ENCODE results near the gene SAMD14. TPM values are rescaled to one million over a fixed set of nuclear protein-coding genes. Genes with fewer than 3 reads are reported as not detected.

SAMD14 gene
- total RNA-seq, 1 experiment from 2014 or later: 3.4 TPM

DNA sequence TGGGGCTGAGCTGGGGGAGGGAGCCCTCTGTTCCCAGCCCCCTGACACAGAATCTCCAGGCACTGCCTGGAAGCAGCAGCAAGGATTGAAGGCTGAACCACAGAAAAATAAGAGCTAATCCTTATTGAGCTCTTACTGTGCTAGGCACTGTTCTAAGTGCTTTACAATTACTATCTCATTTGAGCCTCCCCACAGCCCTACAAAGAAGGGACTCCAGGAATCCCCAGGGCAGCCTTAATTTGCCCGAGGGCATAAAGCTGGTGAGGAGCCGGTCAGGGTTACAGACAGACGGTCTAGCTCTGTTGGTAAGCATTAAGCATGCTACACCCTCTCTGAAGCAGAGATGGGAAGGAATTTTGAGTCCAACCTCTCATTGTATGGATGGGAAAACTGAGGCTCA lies 7.0 kb downstream of the SAMD14 start:
- peaks cover 4% of the 10 kb centered on the region; the same call in 1 of the 2 replicates for H3K4me1 ChIP-seq
- Mint-ChIP-seq H3K27me3 (ENCODE audit: insufficient read depth, unreplicated experiment) (no peaks in the 10 kb centered on the region), H3K9me3 (ENCODE audit: unreplicated experiment) (no peaks in the 10 kb centered on the region), H3K36me3 (ENCODE audit: insufficient read depth, unreplicated experiment) (no peaks in the 10 kb centered on the region), H3K4me3 (ENCODE audit: unreplicated experiment) (no peak overlapping the region), H3K27ac (ENCODE audit: unreplicated experiment) (no peak overlapping the region), H3K4me1 (ENCODE audit: low read depth, unreplicated experiment) (peaks cover 4% of the 10 kb centered on the region)
- CTCF ChIA-PET: interaction anchor here (1.0 to 2.3 kb wide), 6 partner anchors 8 to 235 kb away, joined by 3 to 11 read pairs (median 6); no protein-coding TSS in a partner anchor
- no peaks in the 10 kb centered on the region for H3K9me3 ChIP-seq
- intact Hi-C loops (cut with micrococcal nuclease; ENCODE audit: unreplicated experiment): no loop called here
- no peaks in the 10 kb centered on the region for H3K36me3 ChIP-seq (ENCODE audit: control insufficient read depth, insufficient read depth, low read length)
- TF ChIP-seq, protein P1, sequence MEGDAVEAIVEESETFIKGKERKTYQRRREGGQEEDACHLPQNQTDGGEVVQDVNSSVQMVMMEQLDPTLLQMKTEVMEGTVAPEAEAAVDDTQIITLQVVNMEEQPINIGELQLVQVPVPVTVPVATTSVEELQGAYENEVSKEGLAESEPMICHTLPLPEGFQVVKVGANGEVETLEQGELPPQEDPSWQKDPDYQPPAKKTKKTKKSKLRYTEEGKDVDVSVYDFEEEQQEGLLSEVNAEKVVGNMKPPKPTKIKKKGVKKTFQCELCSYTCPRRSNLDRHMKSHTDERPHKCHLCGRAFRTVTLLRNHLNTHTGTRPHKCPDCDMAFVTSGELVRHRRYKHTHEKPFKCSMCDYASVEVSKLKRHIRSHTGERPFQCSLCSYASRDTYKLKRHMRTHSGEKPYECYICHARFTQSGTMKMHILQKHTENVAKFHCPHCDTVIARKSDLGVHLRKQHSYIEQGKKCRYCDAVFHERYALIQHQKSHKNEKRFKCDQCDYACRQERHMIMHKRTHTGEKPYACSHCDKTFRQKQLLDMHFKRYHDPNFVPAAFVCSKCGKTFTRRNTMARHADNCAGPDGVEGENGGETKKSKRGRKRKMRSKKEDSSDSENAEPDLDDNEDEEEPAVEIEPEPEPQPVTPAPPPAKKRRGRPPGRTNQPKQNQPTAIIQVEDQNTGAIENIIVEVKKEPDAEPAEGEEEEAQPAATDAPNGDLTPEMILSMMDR (IDR thresholded peaks at IDR 0.05; ENCODE audit: insufficient read depth in 1 of 2, low read depth in 1 of 2, low read length in 1 of 2, severe bottlenecking in 1 of 2, unreplicated experiment in 1 of 2): no peak
- no TSS peak for BruUV-seq (replicated peaks)
- peak in 1 of 2 experiments; percentile 5 for DNase-seq
- no peaks in the 10 kb centered on the region for H3K27me3 ChIP-seq (replicated peaks; ENCODE audit: control insufficient read depth, insufficient read depth, low read length)
- POLR2A ChIA-PET: interaction anchor here (0.9 kb wide), 1 partner anchor 240 kb away, joined by 4 read pairs; no protein-coding TSS in a partner anchor
- H3K4me3 ChIP-seq (ENCODE audit: low read depth, low read length): no peak overlapping the region

GRCh38 chr17:50120475-50121253 lies 9.3 kb downstream of the SAMD14 start:
- peak; percentile 25 to 44 for DNase-seq
- H3K9me3 ChIP-seq: no peaks in the 10 kb centered on the region
- H3K27me3 Mint-ChIP-seq (ENCODE audit: insufficient read depth, unreplicated experiment): no peaks in the 10 kb centered on the region
- intact Hi-C loops (cut with micrococcal nuclease; ENCODE audit: unreplicated experiment): no loop called here
- POLR2A ChIA-PET: interaction anchor here (0.5 kb wide), 1 partner anchor 233 kb away, joined by 3 read pairs; no protein-coding TSS in a partner anchor
- no peaks in the 10 kb centered on the region for H3K9me3 Mint-ChIP-seq (ENCODE audit: unreplicated experiment)
- TF ChIP-seq, protein P1 (IDR thresholded peaks at IDR 0.05; ENCODE audit: insufficient read depth in 1 of 2, low read depth in 1 of 2, low read length in 1 of 2, severe bottlenecking in 1 of 2, unreplicated experiment in 1 of 2): no peak
- no peaks in the 10 kb centered on the region for H3K27me3 ChIP-seq (replicated peaks; ENCODE audit: control insufficient read depth, insufficient read depth, low read length)
- peaks cover 4% of the 10 kb centered on the region; the same call in 1 of the 2 replicates for H3K4me1 ChIP-seq
- CTCF ChIA-PET: interaction anchor here (1.0 to 1.2 kb wide), 2 partner anchors 9 to 12 kb away, joined by 3 to 4 read pairs; no protein-coding TSS in a partner anchor
- no TSS peak for BruUV-seq (replicated peaks)
- H3K4me1 Mint-ChIP-seq (ENCODE audit: low read depth, unreplicated experiment): peaks cover 4% of the 10 kb centered on the region
- H3K36me3 ChIP-seq (ENCODE audit: control insufficient read depth, insufficient read depth, low read length): no peaks in the 10 kb centered on the region
- H3K4me3 ChIP-seq (ENCODE audit: low read depth, low read length): no peak overlapping the region
- H3K4me3 Mint-ChIP-seq (ENCODE audit: unreplicated experiment): no peak overlapping the region
- no peaks in the 10 kb centered on the region for H3K36me3 Mint-ChIP-seq (ENCODE audit: insufficient read depth, unreplicated experiment)
- H3K27ac Mint-ChIP-seq (ENCODE audit: unreplicated experiment): no peak overlapping the region

DNA sequence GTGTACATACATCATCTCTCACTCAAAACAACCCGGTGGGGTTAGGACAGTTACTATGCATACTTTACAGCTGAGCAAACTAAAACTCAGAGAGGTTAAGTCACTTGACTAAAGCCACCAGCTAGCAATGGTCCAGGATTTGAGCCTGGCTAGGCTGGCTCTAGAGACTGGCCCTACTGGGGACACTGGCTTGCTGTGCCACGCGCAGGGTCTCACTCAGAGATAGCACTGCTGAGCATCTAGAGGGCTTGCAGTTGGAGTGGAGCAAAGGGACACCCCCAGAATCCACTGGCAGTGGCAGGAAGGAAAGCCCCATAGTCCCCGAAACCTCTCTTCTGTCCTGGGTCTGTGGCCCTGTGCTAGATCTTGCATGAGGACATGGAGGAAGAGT lies 11.1 kb downstream of the SAMD14 start:
- POLR2A ChIA-PET: no interaction called here
- CTCF ChIA-PET: interaction anchor here (0.6 to 0.9 kb wide), 3 partner anchors 51 to 203 kb away, joined by 3 to 4 read pairs (median 3); no protein-coding TSS in a partner anchor

More for the DNA sequence above, 11.1 kb downstream of the SAMD14 start:
- Mint-ChIP-seq H3K4me1 (ENCODE audit: low read depth, unreplicated experiment) (peaks cover 4% of the 10 kb centered on the region), H3K27me3 (ENCODE audit: insufficient read depth, unreplicated experiment) (no peaks in the 10 kb centered on the region), H3K4me3 (ENCODE audit: unreplicated experiment) (no peak overlapping the region), H3K36me3 (ENCODE audit: insufficient read depth, unreplicated experiment) (no peaks in the 10 kb centered on the region), H3K9me3 (ENCODE audit: unreplicated experiment) (no peaks in the 10 kb centered on the region), H3K27ac (ENCODE audit: unreplicated experiment) (no peak overlapping the region)
- Histone ChIP-seq H3K4me3 (ENCODE audit: low read depth, low read length) (no peak overlapping the region), H3K4me1 (no peaks in the 10 kb centered on the region; the same call in 1 of the 2 replicates), H3K9me3 (no peaks in the 10 kb centered on the region), H3K27me3 (replicated peaks; ENCODE audit: control insufficient read depth, insufficient read depth, low read length) (no peaks in the 10 kb centered on the region), H3K36me3 (ENCODE audit: control insufficient read depth, insufficient read depth, low read length) (no peaks in the 10 kb centered on the region)
- TF ChIP-seq, protein P1 (IDR thresholded peaks at IDR 0.05; ENCODE audit: insufficient read depth in 1 of 2, low read depth in 1 of 2, low read length in 1 of 2, severe bottlenecking in 1 of 2, unreplicated experiment in 1 of 2): no peak
- BruUV-seq (replicated peaks): no TSS peak
- DNase-seq: peak in 1 of 2 experiments; percentile 41
- intact Hi-C loops (cut with micrococcal nuclease; ENCODE audit: unreplicated experiment): no loop called here

Measured in Caco-2 (cell line).